ENCODE results near the gene PMEL.
"Not testable (repeated sequence)": the region's sequence is repeated elsewhere in the genome, so short reads cannot be mapped to it uniquely, and the experiment has no call there.

The PMEL gene

DNA sequence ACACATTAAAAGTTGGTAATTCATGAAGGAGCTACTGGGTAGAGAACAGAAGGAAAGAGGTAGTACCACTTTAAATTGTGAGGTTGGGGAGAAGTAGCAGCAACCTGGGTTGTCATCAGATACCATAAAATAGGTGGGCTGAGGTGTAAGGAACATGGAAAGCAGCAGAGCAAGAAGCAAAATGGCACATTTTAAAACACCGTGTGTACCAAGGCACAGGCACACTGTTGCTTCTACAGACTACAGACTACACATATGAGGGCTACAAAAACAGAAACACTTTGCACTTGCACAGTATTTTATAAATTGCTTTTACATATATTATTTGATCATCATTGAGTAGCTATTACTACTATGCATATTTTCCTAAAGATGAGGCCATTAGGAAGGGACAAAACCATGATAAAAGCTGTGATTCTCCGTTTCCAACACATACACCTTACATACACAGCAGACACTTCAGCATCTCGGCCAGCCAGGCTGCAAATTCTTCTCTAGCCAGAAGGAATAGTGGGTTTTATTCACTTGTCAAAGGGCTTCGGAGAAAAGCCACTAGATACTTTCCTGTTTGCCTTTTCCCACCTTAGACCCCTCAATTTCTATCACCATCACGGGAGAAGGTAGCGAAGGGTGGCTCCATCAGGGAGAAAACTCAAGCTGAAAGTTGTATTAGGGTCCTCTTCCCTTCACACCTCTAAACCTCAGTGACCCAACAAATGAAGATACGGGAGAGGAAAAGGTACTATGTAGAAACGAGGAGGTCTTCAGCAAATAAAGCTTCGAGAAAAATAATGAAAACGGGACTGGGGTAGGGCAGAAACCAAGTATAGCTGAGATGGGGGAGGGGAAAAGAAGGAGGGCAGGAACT is 39.7 kb downstream of the PMEL start:
- peak overlapping the region; percentile 36 for H2BK120ac ChIP-seq (ENCODE audit: insufficient read depth, low read length, poor library complexity)

GRCh38 chr12:55925371-55925770 is 40.5 kb downstream of the PMEL start:
- H2AFZ ChIP-seq (ENCODE audit: insufficient read depth, low read length, poor library complexity): no peak overlapping the region
- no CpG with 5 or more reads among the region's 4 CpGs for WGBS (ENCODE audit: extremely low coverage, insufficient coverage, insufficient read length)

More for the DNA sequence above, 39.7 kb downstream of the PMEL start:
- Histone ChIP-seq H4K91ac (ENCODE audit: low read depth, low read length) (peak overlapping the region; percentile 74), H3K79me2 (ENCODE audit: control insufficient read depth, insufficient read depth, low read length, poor library complexity) (peaks cover 16% of the 10 kb centered on the region), H4K8ac (ENCODE audit: low read depth, low read length) (peak overlapping the region; percentile 63), H2BK5ac (ENCODE audit: low read depth, low read length, poor library complexity) (peak overlapping the region; percentile 87), H2BK12ac (ENCODE audit: low read length) (no peak overlapping the region), H3K9me3 (ENCODE audit: insufficient read depth, low read depth, low read length) (no peaks in the 10 kb centered on the region), H3K4ac (ENCODE audit: low read depth, low read length) (peak overlapping the region; percentile 83), H2AK5ac (ENCODE audit: low read length) (peak overlapping the region; percentile 44), H3K36me3 (ENCODE audit: control insufficient read depth in 1 of 2, insufficient read depth in 2 of 2, low read length in 2 of 2) (peaks cover 2 to 8% of the 10 kb centered on the region in 2 experiments), H3K4me3 (ENCODE audit: low read depth, low read length) (peak overlapping the region; percentile 90), H3K14ac (ENCODE audit: low read length) (peak overlapping the region; percentile 20), H3K27ac (ENCODE audit: low read depth, low read length) (peak overlapping the region; percentile 95), H3K9ac (ENCODE audit: low read length) (peak overlapping the region; percentile 83), H3K79me1 (ENCODE audit: low read length) (peaks cover 15% of the 10 kb centered on the region), H3K18ac (ENCODE audit: low read length) (peak overlapping the region; percentile 17), H4K12ac (ENCODE audit: low read depth, low read length) (peak overlapping the region; percentile 76), H3K4me2 (ENCODE audit: low read length) (peak overlapping the region; percentile 95), H2AFZ (ENCODE audit: insufficient read depth, low read length, poor library complexity) (no peak overlapping the region), H3K4me1 (ENCODE audit: control insufficient read depth in 1 of 2, insufficient read depth in 2 of 2, low read length in 2 of 2) (peaks cover 3 to 8% of the 10 kb centered on the region in 2 experiments), H3K27me3 (ENCODE audit: insufficient read depth, low read length) (no peaks in the 10 kb centered on the region), H3K23ac (ENCODE audit: low read length) (peak overlapping the region; percentile 24)
- no CpG with 5 or more reads among the region's 10 CpGs for WGBS (ENCODE audit: extremely low coverage, insufficient coverage, insufficient read length)
- DNase-seq: no peak

GRCh38 chr12:55923648-55924047 is 42.2 kb downstream of the PMEL start:
- H3K23ac ChIP-seq (ENCODE audit: low read length); DNase-seq; H3K9ac ChIP-seq (ENCODE audit: low read length); H2BK120ac ChIP-seq (ENCODE audit: insufficient read depth, low read length, poor library complexity); H3K18ac ChIP-seq (ENCODE audit: low read length); H3K9me3 ChIP-seq (ENCODE audit: insufficient read depth, low read depth, low read length); H3K27me3 ChIP-seq (ENCODE audit: insufficient read depth, low read length); H3K4me1 ChIP-seq (ENCODE audit: control insufficient read depth in 1 of 2, insufficient read depth in 2 of 2, low read length in 2 of 2); H2AK5ac ChIP-seq (ENCODE audit: low read length); H2BK12ac ChIP-seq (ENCODE audit: low read length); H2BK5ac ChIP-seq (ENCODE audit: low read depth, low read length, poor library complexity); H2AFZ ChIP-seq (ENCODE audit: insufficient read depth, low read length, poor library complexity); H3K27ac ChIP-seq (ENCODE audit: low read depth, low read length); H3K36me3 ChIP-seq (ENCODE audit: control insufficient read depth in 1 of 2, insufficient read depth in 2 of 2, low read length in 2 of 2); H4K8ac ChIP-seq (ENCODE audit: low read depth, low read length); H4K91ac ChIP-seq (ENCODE audit: low read depth, low read length); H4K12ac ChIP-seq (ENCODE audit: low read depth, low read length); H3K4me2 ChIP-seq (ENCODE audit: low read length); H3K4me3 ChIP-seq (ENCODE audit: low read depth, low read length); H3K14ac ChIP-seq (ENCODE audit: low read length): not testable (repeated sequence)
- Histone ChIP-seq H3K79me2 (ENCODE audit: control insufficient read depth, insufficient read depth, low read length, poor library complexity) (peaks cover 20% of the 10 kb centered on the region), H3K79me1 (ENCODE audit: low read length) (peaks cover 14% of the 10 kb centered on the region), H3K4ac (ENCODE audit: low read depth, low read length) (peak overlapping the region; percentile 41)
- no CpG with 5 or more reads among the region's 9 CpGs for WGBS (ENCODE audit: extremely low coverage, insufficient coverage, insufficient read length)

More at GRCh38 chr12:55925371-55925770, 40.5 kb downstream of the PMEL start:
- Histone ChIP-seq H2AK5ac (ENCODE audit: low read length) (no peak overlapping the region), H3K23ac (ENCODE audit: low read length) (no peak overlapping the region), H3K4ac (ENCODE audit: low read depth, low read length) (peak overlapping the region; percentile 84), H3K14ac (ENCODE audit: low read length) (no peak overlapping the region), H3K36me3 (ENCODE audit: control insufficient read depth in 1 of 2, insufficient read depth in 2 of 2, low read length in 2 of 2) (peaks cover 2 to 8% of the 10 kb centered on the region in 2 experiments), H4K12ac (ENCODE audit: low read depth, low read length) (no peak overlapping the region), H3K9me3 (ENCODE audit: insufficient read depth, low read depth, low read length) (no peaks in the 10 kb centered on the region), H3K9ac (ENCODE audit: low read length) (no peak overlapping the region), H3K4me1 (ENCODE audit: control insufficient read depth in 1 of 2, insufficient read depth in 2 of 2, low read length in 2 of 2) (peaks cover 0 to 3% of the 10 kb centered on the region in 2 experiments), H3K27ac (ENCODE audit: low read depth, low read length) (no peak overlapping the region), H4K91ac (ENCODE audit: low read depth, low read length) (no peak overlapping the region), H2BK120ac (ENCODE audit: insufficient read depth, low read length, poor library complexity) (no peak overlapping the region), H2BK5ac (ENCODE audit: low read depth, low read length, poor library complexity) (no peak overlapping the region), H3K4me3 (ENCODE audit: low read depth, low read length) (no peak overlapping the region), H3K27me3 (ENCODE audit: insufficient read depth, low read length) (no peaks in the 10 kb centered on the region), H3K79me2 (ENCODE audit: control insufficient read depth, insufficient read depth, low read length, poor library complexity) (peaks cover 16% of the 10 kb centered on the region), H2BK12ac (ENCODE audit: low read length) (no peak overlapping the region), H3K79me1 (ENCODE audit: low read length) (peaks cover 14% of the 10 kb centered on the region), H3K18ac (ENCODE audit: low read length) (no peak overlapping the region), H3K4me2 (ENCODE audit: low read length) (no peak overlapping the region), H4K8ac (ENCODE audit: low read depth, low read length) (no peak overlapping the region)
- no peak for DNase-seq

GRCh38 chr12:55922126-55922525 is 43.7 kb downstream of the PMEL start:
- peaks cover 0 to 3% of the 10 kb centered on the region in 2 experiments for H3K4me1 ChIP-seq (ENCODE audit: control insufficient read depth in 1 of 2, insufficient read depth in 2 of 2, low read length in 2 of 2)
- H2BK120ac ChIP-seq (ENCODE audit: insufficient read depth, low read length, poor library complexity): no peak overlapping the region
- H3K23ac ChIP-seq (ENCODE audit: low read length): no peak overlapping the region
- no peak overlapping the region for H2AK5ac ChIP-seq (ENCODE audit: low read length)
- H3K18ac ChIP-seq (ENCODE audit: low read length): no peak overlapping the region
- H2BK12ac ChIP-seq (ENCODE audit: low read length): no peak overlapping the region
- no peaks in the 10 kb centered on the region for H3K9me3 ChIP-seq (ENCODE audit: insufficient read depth, low read depth, low read length)
- H3K79me1 ChIP-seq (ENCODE audit: low read length): peaks cover 6% of the 10 kb centered on the region
- H3K9ac ChIP-seq (ENCODE audit: low read length): no peak overlapping the region
- H3K79me2 ChIP-seq (ENCODE audit: control insufficient read depth, insufficient read depth, low read length, poor library complexity): peaks cover 15% of the 10 kb centered on the region
- H3K4ac ChIP-seq (ENCODE audit: low read depth, low read length): peak overlapping the region; percentile 49
- H2AFZ ChIP-seq (ENCODE audit: insufficient read depth, low read length, poor library complexity): no peak overlapping the region
- DNase-seq: no peak
- no peak overlapping the region for H3K14ac ChIP-seq (ENCODE audit: low read length)
- no peak overlapping the region for H3K27ac ChIP-seq (ENCODE audit: low read depth, low read length)
- H3K27me3 ChIP-seq (ENCODE audit: insufficient read depth, low read length): no peaks in the 10 kb centered on the region
- WGBS (ENCODE audit: extremely low coverage, insufficient coverage, insufficient read length): no CpG with 5 or more reads among the region's 3 CpGs
- H2BK5ac ChIP-seq (ENCODE audit: low read depth, low read length, poor library complexity): no peak overlapping the region
- H4K8ac ChIP-seq (ENCODE audit: low read depth, low read length): no peak overlapping the region
- no peak overlapping the region for H3K4me3 ChIP-seq (ENCODE audit: low read depth, low read length)
- no peak overlapping the region for H4K91ac ChIP-seq (ENCODE audit: low read depth, low read length)
- H4K12ac ChIP-seq (ENCODE audit: low read depth, low read length): no peak overlapping the region
- H3K4me2 ChIP-seq (ENCODE audit: low read length): no peak overlapping the region
- H3K36me3 ChIP-seq (ENCODE audit: control insufficient read depth in 1 of 2, insufficient read depth in 2 of 2, low read length in 2 of 2): peaks cover 4 to 8% of the 10 kb centered on the region in 2 experiments

Measured in trophoblast cell (in vitro differentiated cells and primary cell).